ENCODE measurements around the gene MRPL32. TPM values are rescaled to one million over a fixed set of nuclear protein-coding genes. Genes with fewer than 3 reads are reported as not detected.

MRPL32 gene
- total and polyA plus RNA-seq, 4 donors, result 42.5 to 107 (median 55.7) TPM

GRCh38 chr7:42982604-42983115 lies 50.5 kb downstream of the MRPL32 start:
- DNase-seq (no peak), ATAC-seq (ENCODE audit: low FRiP score) (no peak)
- H3K27ac ChIP-seq (ENCODE audit: low read depth in 1 of 2, low read length in 2 of 2), result no peak overlapping the region
- H3K36me3 ChIP-seq (ENCODE audit: control insufficient read depth in 1 of 2, insufficient read depth in 2 of 2, low read length in 1 of 2), result no peaks in the 10 kb centered on the region
- H3K27me3 ChIP-seq (ENCODE audit: control insufficient read depth in 1 of 2, insufficient read depth in 2 of 2, low read length in 1 of 2), result peaks cover 0 to 3% of the 10 kb centered on the region in 2 donors
- H3K9me3 ChIP-seq (ENCODE audit: control insufficient read depth, low read length), result no peaks in the 10 kb centered on the region
- no peaks in the 10 kb centered on the region for H3K4me1 ChIP-seq (ENCODE audit: control insufficient read depth in 1 of 2, insufficient read depth in 2 of 2, low read length in 2 of 2)
- 79 to 81% methylated on average over 3 of the region's 3 CpGs for WGBS, 2 donors
- no peak overlapping the region for H3K4me3 ChIP-seq (ENCODE audit: low read length in 2 of 2)
- intact Hi-C loops (cut with DNase I), result no loop called here

DNA sequence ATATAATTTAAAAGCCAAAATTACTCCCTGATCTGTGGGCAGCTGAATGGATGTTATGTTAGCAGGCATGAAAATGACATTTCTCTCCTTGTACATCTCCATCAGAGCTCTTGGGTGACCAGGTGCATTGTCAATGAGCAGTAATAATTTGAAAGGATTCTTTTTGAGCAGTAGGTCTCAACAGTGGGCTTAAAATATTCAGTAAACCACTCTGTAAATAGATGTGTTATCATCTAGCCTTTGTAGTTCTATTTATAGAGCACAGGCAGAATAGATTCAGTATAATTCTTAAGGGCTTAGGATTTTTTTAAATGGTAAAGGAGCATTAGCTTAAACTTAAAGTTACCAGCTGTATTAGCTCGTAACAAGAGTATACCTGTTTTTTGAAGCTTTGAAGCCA lies 52.0 kb downstream of the MRPL32 start:
- ATAC-seq (ENCODE audit: low FRiP score) (no peak), DNase-seq (no peak)
- intact Hi-C loops (cut with DNase I), result no loop called here
- no peaks in the 10 kb centered on the region for H3K4me1 ChIP-seq (ENCODE audit: control insufficient read depth in 1 of 2, insufficient read depth in 2 of 2, low read length in 2 of 2)
- H3K36me3 ChIP-seq (ENCODE audit: control insufficient read depth in 1 of 2, insufficient read depth in 2 of 2, low read length in 1 of 2), result no peaks in the 10 kb centered on the region
- no peak overlapping the region for H3K27ac ChIP-seq (ENCODE audit: low read depth in 1 of 2, low read length in 2 of 2)
- 94 to 95% methylated on average over 1 of the region's 1 CpG for WGBS, 2 donors
- no peaks in the 10 kb centered on the region for H3K9me3 ChIP-seq (ENCODE audit: control insufficient read depth, low read length)
- peaks cover 0 to 3% of the 10 kb centered on the region in 2 donors for H3K27me3 ChIP-seq (ENCODE audit: control insufficient read depth in 1 of 2, insufficient read depth in 2 of 2, low read length in 1 of 2)
- no peak overlapping the region for H3K4me3 ChIP-seq (ENCODE audit: low read length in 2 of 2)

- no peak overlapping the region for H3K4me3 ChIP-seq (ENCODE audit: low read length in 2 of 2)
- no peaks in the 10 kb centered on the region for H3K36me3 ChIP-seq (ENCODE audit: control insufficient read depth in 1 of 2, insufficient read depth in 2 of 2, low read length in 1 of 2)
- DNase-seq (no peak), ATAC-seq (ENCODE audit: low FRiP score) (no peak)
- intact Hi-C loops (cut with DNase I), result no loop called here
- H3K27me3 ChIP-seq (ENCODE audit: control insufficient read depth in 1 of 2, insufficient read depth in 2 of 2, low read length in 1 of 2), result peaks cover 0 to 3% of the 10 kb centered on the region in 2 donors
- H3K4me1 ChIP-seq (ENCODE audit: control insufficient read depth in 1 of 2, insufficient read depth in 2 of 2, low read length in 2 of 2), result no peaks in the 10 kb centered on the region
- no peaks in the 10 kb centered on the region for H3K9me3 ChIP-seq (ENCODE audit: control insufficient read depth, low read length)
- H3K27ac ChIP-seq (ENCODE audit: low read depth in 1 of 2, low read length in 2 of 2), result no peak overlapping the region
- WGBS, 2 donors, result 91 to 92% methylated on average over 6 of the region's 6 CpGs
Observed at GRCh38 chr7:42986213-42986612, 54.0 kb downstream of the MRPL32 start.

DNA sequence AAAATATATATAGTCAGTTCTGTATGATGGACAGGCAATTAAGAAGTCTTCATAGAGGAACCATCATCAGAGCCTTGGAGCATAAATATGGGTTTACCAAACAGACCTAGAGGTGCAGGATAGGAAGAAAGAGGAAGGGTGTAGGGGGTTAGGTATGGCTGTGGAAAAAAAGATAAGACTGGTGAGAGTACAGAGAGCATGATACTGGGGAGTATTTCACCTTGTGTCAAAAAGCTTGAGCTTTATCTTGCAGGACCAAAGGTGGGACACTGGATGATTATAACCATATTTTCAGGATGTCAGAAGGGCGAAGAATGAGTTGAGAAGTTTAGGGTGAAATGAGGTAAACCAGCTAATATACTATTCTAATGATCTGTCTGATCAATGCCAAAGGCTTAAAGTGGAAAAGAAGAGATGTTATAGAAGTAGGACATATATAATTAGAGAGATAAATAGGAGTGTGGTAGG lies 54.6 kb downstream of the MRPL32 start:
- intact Hi-C loops (cut with DNase I), result no loop called here
- WGBS, 2 donors, result 58 to 77% methylated on average over 1 of the region's 1 CpG
- H3K27me3 ChIP-seq (ENCODE audit: control insufficient read depth in 1 of 2, insufficient read depth in 2 of 2, low read length in 1 of 2), result peaks cover 0 to 3% of the 10 kb centered on the region in 2 donors

More for the DNA sequence above, 54.6 kb downstream of the MRPL32 start:
- no peak for DNase-seq
- Histone ChIP-seq H3K4me3 (ENCODE audit: low read length in 2 of 2) (no peak overlapping the region), H3K36me3 (ENCODE audit: control insufficient read depth in 1 of 2, insufficient read depth in 2 of 2, low read length in 1 of 2) (no peaks in the 10 kb centered on the region), H3K9me3 (ENCODE audit: control insufficient read depth, low read length) (no peaks in the 10 kb centered on the region), H3K4me1 (ENCODE audit: control insufficient read depth in 1 of 2, insufficient read depth in 2 of 2, low read length in 2 of 2) (no peaks in the 10 kb centered on the region), H3K27ac (ENCODE audit: low read depth in 1 of 2, low read length in 2 of 2) (no peak overlapping the region)
- no peak for ATAC-seq (ENCODE audit: low FRiP score)

Other genes starting within 250 kb of the MRPL32 start
- 1 to 10 TPM; 3.2 to 5.0 TPM for gene C7orf25, start 20.3 kb upstream of the MRPL32 start, total RNA-seq
- gene C7orf25, start 20.3 kb upstream of the MRPL32 start, polyA plus RNA-seq, result 1 to 10 TPM; 3.6 to 5.0 TPM
- gene PSMA2, start 202 bp upstream of the MRPL32 start, total RNA-seq, result 10 to 100 TPM; 50.4 to 66.3 TPM
- gene PSMA2, start 202 bp upstream of the MRPL32 start, polyA plus RNA-seq, result 100 to 1,000 TPM; 105 to 108 TPM
- gene HECW1, start 180.3 kb downstream of the MRPL32 start, total RNA-seq, result 1 to 10 TPM in 1 of 2 donors, not detected in 1; 1.0 TPM
- 1 to 10 TPM in 1 of 2 donors, under 1 TPM in 1; 0.77 to 1.9 TPM for gene HECW1, start 180.3 kb downstream of the MRPL32 start, polyA plus RNA-seq